ENCODE measurements around the gene KCNG1. TPM values are rescaled to one million over a fixed set of nuclear protein-coding genes. Genes with fewer than 3 reads are reported as not detected.

Gene KCNG1
- total and polyA plus RNA-seq, 2 of the 8 experiments (the other 6 are each of a cell fraction or from before 2014, with no cell fraction given) = 16.0 to 18.0 TPM

GRCh38 chr20:51028616-51029212 is 5.8 kb upstream of the KCNG1 start:
- no peaks in the 10 kb centered on the region for H3K36me3 ChIP-seq (ENCODE audit: control insufficient read depth in 2 of 4, insufficient read depth in 4 of 4, low read length in 3 of 4)
- no peak overlapping the region for H3K56ac ChIP-seq (replicated peaks; ENCODE audit: insufficient read length, low read depth, low read length)
- peaks cover 0 to 2% (median under 1%) of the 10 kb centered on the region in 4 experiments; a peak in 3 of 7 replicates for H3K4me1 ChIP-seq (replicated peaks in 1 of 4; ENCODE audit: control insufficient read depth in 3 of 4, insufficient read depth in 4 of 4, low read length in 3 of 4)
- no peak overlapping the region for H4K5ac ChIP-seq (ENCODE audit: insufficient read length, low read depth, low read length)
- H3K4ac ChIP-seq (replicated peaks; ENCODE audit: insufficient read length, low read depth, low read length) = no peak overlapping the region
- H3K9ac ChIP-seq (replicated peaks in 1 of 4; ENCODE audit: extremely low read depth in 1 of 4, low read depth in 3 of 4, low read length in 3 of 4) = no peak overlapping the region
- no peak overlapping the region for H2BK120ac ChIP-seq (replicated peaks; ENCODE audit: low read depth, low read length)
- no peak overlapping the region for H3K27ac ChIP-seq (ENCODE audit: low read depth, low read length)
- CTCF ChIA-PET (ENCODE audit: partially characterized antibody) = interaction anchor here (1.3 to 3.5 kb wide), 9 partner anchors 8 to 298 kb away, joined by 3 to 21 read pairs (median 6); no protein-coding TSS in a partner anchor
- no peak overlapping the region for H2BK15ac ChIP-seq (ENCODE audit: low read length)
- no peaks in the 10 kb centered on the region for H3K79me2 ChIP-seq (ENCODE audit: control insufficient read depth in 1 of 2, insufficient read depth in 2 of 2, low read length in 2 of 2)
- POLR2A ChIA-PET (ENCODE audit: partially characterized antibody) = interaction anchor here (1.2 kb wide), 1 partner anchor 26 kb away, joined by 3 read pairs; no protein-coding TSS in a partner anchor
- no peak overlapping the region for H3K23ac ChIP-seq (ENCODE audit: insufficient read length)
- H3K4me2 ChIP-seq (ENCODE audit: insufficient read depth in 1 of 2, low read depth in 2 of 2, low read length in 2 of 2) = no peak overlapping the region
- no peak for DNase-seq (ENCODE audit: low read depth in 1 of 2, low spot score in 2 of 2)
- no peak overlapping the region; the same call in 1 of the 2 replicates for H2BK20ac ChIP-seq (ENCODE audit: low read length)
- H4K20me1 ChIP-seq (replicated peaks in 1 of 2; ENCODE audit: control insufficient read depth in 1 of 2, insufficient read depth in 2 of 2, low read length in 2 of 2) = no peaks in the 10 kb centered on the region
- H3K9me3 ChIP-seq (ENCODE audit: insufficient read depth in 2 of 2, low read depth in 1 of 2, low read length in 1 of 2) = peaks cover 0 to 9% of the 10 kb centered on the region in 2 experiments; a peak in 1 of 4 replicates
- H3K27me3 ChIP-seq (replicated peaks in 1 of 4; ENCODE audit: control insufficient read depth in 3 of 4, extremely low read depth in 1 of 4, insufficient read depth in 3 of 4, low read length in 3 of 4) = peaks cover 9 to 18% (median 15%) of the 10 kb centered on the region in 4 experiments
- FAIRE-seq = no peak
- no peak overlapping the region for H4K91ac ChIP-seq (replicated peaks; ENCODE audit: insufficient read length, low read length)
- H3K4me3 ChIP-seq (ENCODE audit: extremely low read depth in 1 of 4, insufficient read depth in 2 of 4, low read depth in 3 of 4, low read length in 4 of 4) = no peak overlapping the region
- no peaks in the 10 kb centered on the region for H3K79me1 ChIP-seq (ENCODE audit: low read depth, low read length)
- no peak overlapping the region for H2AFZ ChIP-seq (ENCODE audit: low read length)
- no peak overlapping the region for H3K18ac ChIP-seq (ENCODE audit: extremely low read depth, low read length)
- no peak overlapping the region for H2BK5ac ChIP-seq (ENCODE audit: low read depth, low read length)
- WGBS, 2 experiments (ENCODE audit: extremely low coverage in 1 of 2, insufficient coverage in 1 of 2, insufficient read length in 1 of 2, insufficient replicate concordance in 2 of 2, low coverage in 1 of 2, low lambda C conversion rate in 2 of 2, missing lambda C conversion rate in 1 of 2) = 79% methylated on average over 10 of the region's 10 CpGs; no CpG with 5 or more reads in 1 of the 2 experiments
- no peak overlapping the region for H3K14ac ChIP-seq (ENCODE audit: insufficient read length)
- H2BK12ac ChIP-seq (ENCODE audit: low read depth, low read length) = no peak overlapping the region
- H4K8ac ChIP-seq (ENCODE audit: extremely low read depth, insufficient read depth, low read length) = no peak overlapping the region
- no peak for TF ChIP-seq ATF3 (IDR thresholded peaks at IDR 0.05; ENCODE audit: insufficient read depth, low read depth, low read length)
- peaks cover 1% of the 10 kb centered on the region; the same call in 1 of the 2 replicates for H3K23me2 ChIP-seq (ENCODE audit: low read depth, low read length)
- no peak overlapping the region for H2AK5ac ChIP-seq (ENCODE audit: low read depth, low read length)

Data from H1 (cell line).